Mesendoderm (in vitro differentiated cells): ENCODE results near the gene MS4A2. TPM values are rescaled to one million over a fixed set of nuclear protein-coding genes. Genes with fewer than 3 reads are reported as not detected.
"Not testable (repeated sequence)": the region's sequence is repeated elsewhere in the genome, so short reads cannot be mapped to it uniquely, and the experiment has no call there.

Experiments used
- DNase-seq: peaks from one replicate; pipeline ENCODE4 v3.0.0; 2013
- H2AK5ac ChIP-seq: 2 replicates; pipeline ENCODE4 v1.6.1; 2013; ENCODE audit warnings: low read length, inconsistent platforms
- H2BK120ac ChIP-seq: 2 replicates; pipeline ENCODE4 v1.6.1; 2013; ENCODE audit warnings: low read depth, mild to moderate bottlenecking, low read length, moderate library complexity, mixed read lengths
- H2BK15ac ChIP-seq: replicated peaks from 2 replicates; pipeline ENCODE4 v1.6.1; 2013; ENCODE audit warnings: low read depth, mild to moderate bottlenecking, moderate library complexity
- H2BK5ac ChIP-seq: 2 replicates; pipeline ENCODE4 v1.6.1; 2013; ENCODE audit warnings: low read length, inconsistent platforms
- H3K18ac ChIP-seq: 2 replicates; pipeline ENCODE4 v1.6.1; 2013; ENCODE audit warnings: mild to moderate bottlenecking, low read length, mixed read lengths
- H3K23ac ChIP-seq: one replicate; pipeline ENCODE4 v1.6.1; 2013; ENCODE audit warnings: low read length
- H3K27ac ChIP-seq: 2 replicates; pipeline ENCODE4 v1.5.1; 2013; ENCODE audit warnings: low read depth, mild to moderate bottlenecking, inconsistent platforms, low read length, moderate library complexity
- H3K27me3 ChIP-seq: 2 replicates; pipeline ENCODE4 v1.6.1; 2013; ENCODE audit warnings: low read length, control low read depth, mild to moderate bottlenecking, inconsistent platforms; ENCODE audit not compliant: insufficient read depth, poor library complexity
- H3K36me3 ChIP-seq: 2 replicates; pipeline ENCODE4 v1.6.1; 2013; ENCODE audit warnings: low read length, inconsistent platforms; ENCODE audit not compliant: control insufficient read depth, insufficient read depth
- H3K4ac ChIP-seq: one replicate; pipeline ENCODE4 v1.6.1; 2013; ENCODE audit warnings: low read depth, mild to moderate bottlenecking, low read length, moderate library complexity
- H3K4me1 ChIP-seq: 2 replicates; pipeline ENCODE4 v1.6.1; 2013; ENCODE audit warnings: low read depth, low read length, inconsistent platforms; ENCODE audit not compliant: control insufficient read depth
- H3K4me2 ChIP-seq: 2 replicates; pipeline ENCODE4 v1.6.1; 2013; ENCODE audit warnings: low read length
- H3K4me3 ChIP-seq: 2 replicates; pipeline ENCODE4 v1.5.1; 2013; ENCODE audit warnings: mild to moderate bottlenecking, low read length
- H3K56ac ChIP-seq: one replicate; pipeline ENCODE4 v1.6.1; 2013; ENCODE audit warnings: low read length
- H3K79me1 ChIP-seq: 2 replicates; pipeline ENCODE4 v1.6.1; 2013; ENCODE audit warnings: low read length, inconsistent platforms
- H3K79me2 ChIP-seq: 2 replicates; pipeline ENCODE4 v1.6.1; 2013; ENCODE audit warnings: mild to moderate bottlenecking, low read length; ENCODE audit not compliant: control insufficient read depth, insufficient read depth
- H3K9ac ChIP-seq: 2 replicates; pipeline ENCODE4 v1.6.1; 2013; ENCODE audit warnings: low read length, inconsistent platforms
- H4K5ac ChIP-seq: one replicate; pipeline ENCODE4 v1.6.1; 2013; ENCODE audit warnings: low read length
- H4K8ac ChIP-seq: one replicate; pipeline ENCODE4 v1.6.1; 2013; ENCODE audit warnings: low read depth, mild to moderate bottlenecking, control low read depth, low read length, moderate library complexity
- WGBS: extraction: QIAGEN DNeasy Blood & Tissue Kit; methylation state at CpG from one replicate; pipeline ENCODE4 v1.1.7; 2013; ENCODE audit warnings: low lambda C conversion rate, missing lambda C conversion rate; ENCODE audit not compliant: insufficient coverage; ENCODE audit errors: extremely low coverage; 5-methylcytosine and 5-hydroxymethylcytosine counted together
- polyA plus RNA-seq, 2 experiments: library from polyadenylated mRNA; stranded (reverse); fragments of 200-250 nt; gene quantifications; one replicate each; pipeline ENCODE4 v1.2.3, GENCODE V29; 2013

Gene MS4A2
- not detected for polyA plus RNA-seq (2013, experiment 1 of 2)
- not detected for polyA plus RNA-seq (2013, experiment 2 of 2)

DNA sequence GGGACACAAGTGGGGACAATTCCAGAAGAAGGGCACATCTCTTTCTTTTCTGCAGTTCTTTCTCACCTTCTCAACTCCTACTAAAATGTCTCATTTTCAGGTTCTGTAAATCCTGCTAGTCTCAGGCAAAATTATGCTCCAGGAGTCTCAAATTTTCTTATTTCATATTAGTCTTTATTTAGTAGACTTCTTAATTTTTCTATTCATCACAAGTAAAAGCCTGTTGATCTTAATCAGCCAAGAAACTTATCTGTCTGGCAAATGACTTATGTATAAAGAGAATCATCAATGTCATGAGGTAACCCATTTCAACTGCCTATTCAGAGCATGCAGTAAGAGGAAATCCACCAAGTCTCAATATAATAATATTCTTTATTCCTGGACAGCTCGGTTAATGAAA lies at the start of gene MS4A2:
Gene MS4A2 (plus strand): TSS at position 301 of the 400 bp plus-strand sequence. CDS start 102 bp downstream, outside the sequence.
- Histone ChIP-seq H3K4me1 (no peaks in the 10 kb centered on the region), H3K27me3 (no peaks in the 10 kb centered on the region), H4K8ac (no peak within 1 kb of the TSS), H2BK5ac (no peak within 1 kb of the TSS), H3K23ac (no peak within 1 kb of the TSS), H3K79me2 (no peaks in the 10 kb centered on the region), H3K4me3 (no peak within 1 kb of the TSS), H3K4me2 (no peak within 1 kb of the TSS), H3K56ac (no peak within 1 kb of the TSS), H3K36me3 (no peaks in the 10 kb centered on the region), H2BK15ac (no peak within 1 kb of the TSS), H2AK5ac (no peak within 1 kb of the TSS), H2BK120ac (no peak within 1 kb of the TSS), H3K79me1 (no peaks in the 10 kb centered on the region), H3K9ac (no peak within 1 kb of the TSS), H3K4ac (no peak within 1 kb of the TSS), H3K27ac (no peak within 1 kb of the TSS), H4K5ac (no peak within 1 kb of the TSS), H3K18ac (no peak within 1 kb of the TSS)
- no CpG with 5 or more reads among the region's 1 CpG for WGBS
- no peak for DNase-seq

DNA sequence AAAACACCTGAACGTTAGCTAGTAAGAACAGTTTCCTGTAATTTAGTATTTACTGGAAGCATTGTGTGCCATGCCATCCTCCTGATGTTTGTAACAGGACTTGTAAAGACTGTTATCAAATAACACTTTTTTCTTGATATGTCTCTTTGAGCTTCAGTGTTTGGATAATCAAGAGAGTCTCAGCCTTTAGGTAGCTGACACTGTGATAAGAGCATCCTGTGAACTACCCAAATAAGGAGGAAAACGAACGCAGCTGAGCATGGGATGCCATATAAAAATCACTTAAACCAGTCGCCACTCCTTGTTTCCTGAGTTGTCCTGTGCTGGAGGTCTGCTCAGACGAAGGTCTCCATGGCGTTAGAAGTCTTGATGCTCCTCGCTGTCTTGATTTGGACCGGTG lies 48.4 kb upstream of the MS4A2 start, which contains the start of gene OOSP2:
Gene OOSP2 (plus strand): TSS at position 301 of the 400 bp plus-strand sequence. CDS start 51 bp downstream, at position 352.
- H3K27ac ChIP-seq, result no peak within 1 kb of the TSS
- H3K4me1 ChIP-seq, result no peaks in the 10 kb centered on the region
- H3K27me3 ChIP-seq, result no peaks in the 10 kb centered on the region
- no peak within 1 kb of the TSS for H3K4ac ChIP-seq
- H2BK120ac ChIP-seq, result no peak within 1 kb of the TSS
- no peak within 1 kb of the TSS for H2BK15ac ChIP-seq
- DNase-seq, result peak; percentile 2
- no peaks in the 10 kb centered on the region for H3K79me2 ChIP-seq
- WGBS, result no CpG with 5 or more reads among the region's 8 CpGs
- H3K4me2 ChIP-seq, result no peak within 1 kb of the TSS
- no peak within 1 kb of the TSS for H3K4me3 ChIP-seq
- no peaks in the 10 kb centered on the region for H3K79me1 ChIP-seq
- no peak within 1 kb of the TSS for H2AK5ac ChIP-seq
- no peak within 1 kb of the TSS for H3K56ac ChIP-seq
- H3K9ac ChIP-seq, result no peak within 1 kb of the TSS
- no peak within 1 kb of the TSS for H4K5ac ChIP-seq
- H3K23ac ChIP-seq, result no peak within 1 kb of the TSS
- no peak within 1 kb of the TSS for H2BK5ac ChIP-seq
- no peak within 1 kb of the TSS for H3K18ac ChIP-seq
- H3K36me3 ChIP-seq, result no peaks in the 10 kb centered on the region
- H4K8ac ChIP-seq, result no peak within 1 kb of the TSS

DNA sequence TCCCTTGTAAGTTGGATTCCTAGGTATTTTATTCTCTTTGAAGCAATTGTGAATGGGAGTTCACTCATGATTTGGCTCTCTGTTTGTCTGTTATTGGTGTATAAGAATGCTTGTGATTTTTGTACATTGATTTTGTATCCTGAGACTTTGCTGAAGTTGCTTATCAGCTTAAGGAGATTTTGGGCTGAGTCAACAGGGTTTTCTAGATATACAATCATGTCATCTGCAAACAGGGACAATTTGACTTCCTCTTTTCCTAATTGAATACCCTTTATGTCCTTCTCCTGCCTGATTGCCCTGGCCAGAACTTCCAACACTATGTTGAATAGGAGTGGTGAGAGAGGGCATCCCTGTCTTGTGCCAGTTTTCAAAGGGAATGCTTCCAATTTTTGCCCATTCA lies 38.0 kb upstream of the MS4A2 start:
- H4K5ac ChIP-seq, H3K18ac ChIP-seq, H3K4me2 ChIP-seq, H2BK5ac ChIP-seq, H3K27me3 ChIP-seq, H3K79me2 ChIP-seq, H3K4me3 ChIP-seq, H3K4ac ChIP-seq, H3K27ac ChIP-seq, H3K56ac ChIP-seq, H3K9ac ChIP-seq, H3K79me1 ChIP-seq, H3K23ac ChIP-seq, H2AK5ac ChIP-seq, H3K36me3 ChIP-seq, H4K8ac ChIP-seq, H2BK15ac ChIP-seq, DNase-seq, H2BK120ac ChIP-seq, H3K4me1 ChIP-seq: not testable (repeated sequence)

DNA sequence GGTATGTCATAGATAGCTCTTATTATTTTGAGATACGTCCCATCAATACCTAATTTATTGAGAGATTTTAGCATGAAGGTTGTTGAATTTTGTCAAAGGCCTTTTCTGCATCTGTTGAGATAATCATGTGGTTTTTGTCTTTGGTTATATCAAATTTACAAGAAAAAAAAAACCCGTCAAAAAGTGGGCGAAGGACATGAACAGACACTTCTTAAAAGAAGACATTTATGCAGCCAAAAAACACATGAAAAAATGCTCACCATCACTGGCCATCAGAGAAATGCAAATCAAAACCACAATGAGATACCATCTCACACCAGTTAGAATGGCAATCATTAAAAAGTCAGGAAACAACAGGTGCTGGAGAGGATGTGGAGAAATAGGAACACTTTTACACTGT lies 37.6 kb upstream of the MS4A2 start:
- H3K4me2 ChIP-seq, result not testable (repeated sequence)

DNA sequence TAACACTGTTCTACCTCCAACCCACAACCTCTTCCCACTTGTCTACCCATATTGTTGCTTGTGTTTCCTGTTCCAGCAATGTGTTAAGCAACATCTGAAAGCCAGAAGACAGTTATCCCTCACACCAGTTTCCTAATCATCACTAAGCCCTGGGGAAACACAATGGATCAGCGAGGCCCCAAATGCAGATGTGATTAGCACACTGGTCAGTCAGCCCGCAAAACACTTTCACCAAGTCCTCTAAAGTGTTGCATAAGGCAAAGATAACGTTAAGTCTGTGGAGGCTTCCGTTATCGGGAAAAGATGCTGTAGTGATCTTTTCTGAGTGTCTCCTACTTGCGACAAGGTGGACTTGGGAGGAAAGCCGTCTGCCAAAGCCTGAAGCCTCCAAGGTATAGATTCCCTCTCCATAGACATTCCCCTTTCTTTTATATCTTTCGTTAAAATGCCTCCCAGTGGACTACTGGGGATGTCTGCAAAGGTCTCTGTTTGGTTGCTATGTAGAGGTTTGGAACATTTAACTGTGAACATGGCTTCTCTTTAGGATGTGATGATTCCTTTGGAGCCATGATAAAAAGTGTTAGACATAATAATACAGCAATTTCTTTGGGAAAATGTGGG lies 32.0 kb upstream of the MS4A2 start, which contains the start of gene MS4A3:
Gene MS4A3 (plus strand): TSS at position 317 of the 621 bp plus-strand sequence. CDS start 4,496 bp downstream, outside the sequence.
- Histone ChIP-seq H4K8ac (no peak within 1 kb of the TSS), H2AK5ac (no peak within 1 kb of the TSS), H3K4ac (no peak within 1 kb of the TSS), H4K5ac (no peak within 1 kb of the TSS), H3K36me3 (no peaks in the 10 kb centered on the region), H3K27ac (no peak within 1 kb of the TSS), H3K9ac (no peak within 1 kb of the TSS), H3K79me2 (no peaks in the 10 kb centered on the region), H3K23ac (no peak within 1 kb of the TSS), H3K18ac (no peak within 1 kb of the TSS), H3K4me3 (no peak within 1 kb of the TSS), H3K4me1 (no peaks in the 10 kb centered on the region), H2BK120ac (no peak within 1 kb of the TSS), H3K56ac (no peak within 1 kb of the TSS), H3K27me3 (no peaks in the 10 kb centered on the region), H2BK5ac (no peak within 1 kb of the TSS), H2BK15ac (no peak within 1 kb of the TSS), H3K79me1 (no peaks in the 10 kb centered on the region), H3K4me2 (no peak within 1 kb of the TSS)
- no CpG with 5 or more reads among the region's 8 CpGs for WGBS
- peak; percentile 51 for DNase-seq

More for the DNA sequence above, 37.6 kb upstream of the MS4A2 start:
- not testable (repeated sequence) for H3K4me3 ChIP-seq, H3K79me1 ChIP-seq, H3K36me3 ChIP-seq, H2BK5ac ChIP-seq, H3K4me1 ChIP-seq, H3K4ac ChIP-seq, H4K8ac ChIP-seq, H3K18ac ChIP-seq, H2BK15ac ChIP-seq, H3K56ac ChIP-seq, H2AK5ac ChIP-seq, DNase-seq, H2BK120ac ChIP-seq, H3K79me2 ChIP-seq, H3K27ac ChIP-seq, H3K9ac ChIP-seq, H3K23ac ChIP-seq, H3K27me3 ChIP-seq, H4K5ac ChIP-seq
- no CpG with 5 or more reads among the region's 3 CpGs for WGBS

DNA sequence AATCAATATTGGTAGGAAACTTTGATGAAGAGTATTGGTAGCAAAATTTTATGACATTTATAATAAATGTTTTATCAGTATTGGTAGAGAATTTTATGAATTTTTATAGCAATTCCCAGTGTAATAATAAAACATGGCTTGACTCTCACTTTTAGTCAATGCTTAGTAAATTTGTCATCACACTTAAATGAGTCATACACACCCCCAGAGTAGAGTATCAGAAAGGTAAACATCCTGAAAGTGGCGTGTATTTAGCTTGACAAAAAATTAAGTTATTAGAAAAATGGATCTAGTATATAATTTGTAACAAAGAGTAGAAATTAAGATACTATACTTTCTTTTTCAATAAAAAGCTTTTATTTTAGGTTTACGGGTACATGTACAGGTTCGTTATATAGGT lies 29.4 kb upstream of the MS4A2 start:
- Histone ChIP-seq H3K79me1 (no peaks in the 10 kb centered on the region), H4K5ac (no peak overlapping the region), H3K79me2 (no peaks in the 10 kb centered on the region), H3K23ac (no peak overlapping the region), H3K56ac (no peak overlapping the region), H3K27ac (no peak overlapping the region), H3K27me3 (no peaks in the 10 kb centered on the region), H4K8ac (no peak overlapping the region), H3K18ac (no peak overlapping the region), H3K4ac (no peak overlapping the region), H2BK120ac (no peak overlapping the region), H2BK5ac (no peak overlapping the region), H2BK15ac (no peak overlapping the region), H3K4me2 (no peak overlapping the region), H3K4me3 (no peak overlapping the region), H3K36me3 (no peaks in the 10 kb centered on the region), H2AK5ac (no peak overlapping the region), H3K9ac (no peak overlapping the region), H3K4me1 (no peaks in the 10 kb centered on the region)
- no peak for DNase-seq
- no CpG with 5 or more reads among the region's 3 CpGs for WGBS
